HG03378 (cell line): Measurements from ENCODE around the gene RNF187.

Experiments used
- ATAC-seq: cut with Tn5 transposase; IDR thresholded peaks from one replicate; pipeline ENCODE4 v1.9.1; 2021; ENCODE audit warnings: mild to moderate bottlenecking, moderate library complexity; ENCODE audit not compliant: unreplicated experiment

Gene RNF187

GRCh38 chr1:228544021-228544850, 57.1 kb downstream of the RNF187 start:
- ATAC-seq = no peak

GRCh38 chr1:228544921-228545591, 57.9 kb downstream of the RNF187 start:
- no peak for ATAC-seq
